ENCODE measurements around the gene CHIA.
A peak's percentile ranks its signal among the peaks of the same experiment; 100 is the strongest.
"Not testable (repeated sequence)": the region's sequence is repeated elsewhere in the genome, so short reads cannot be mapped to it uniquely, and the experiment has no call there.

CHIA gene

GRCh38 chr1:111285879-111286278 lies 4.8 kb upstream of the CHIA start:
- DNase-seq (ENCODE audit: low spot score): no peak

GRCh38 chr1:111286912-111287311 lies 3.7 kb upstream of the CHIA start:
- no peak for DNase-seq (ENCODE audit: low spot score)

- no peak for DNase-seq (ENCODE audit: low spot score)
Observed at GRCh38 chr1:111289371-111289770, 1.3 kb upstream of the CHIA start.

- DNase-seq (ENCODE audit: low spot score): no peak
Observed at GRCh38 chr1:111290104-111290503, 547 bp upstream of the CHIA start.

- DNase-seq (ENCODE audit: low spot score): no peak
Observed at GRCh38 chr1:111294390-111294789, 3.7 kb downstream of the CHIA start.

- DNase-seq (ENCODE audit: low spot score): no peak
Observed at GRCh38 chr1:111302374-111302773, 11.7 kb downstream of the CHIA start.

GRCh38 chr1:111309690-111310089 lies 19.0 kb downstream of the CHIA start:
- DNase-seq (ENCODE audit: low spot score): no peak

- DNase-seq (ENCODE audit: low spot score): no peak
Observed at GRCh38 chr1:111318523-111318922, 27.9 kb downstream of the CHIA start.

- no peak for DNase-seq (ENCODE audit: low spot score)
Observed at GRCh38 chr1:111320066-111320879, 29.6 kb downstream of the CHIA start.

GRCh38 chr1:111323231-111323630 lies 32.6 kb downstream of the CHIA start:
- no peak for DNase-seq (ENCODE audit: low spot score)

GRCh38 chr1:111332190-111332589 lies 41.5 kb downstream of the CHIA start:
- no peak for DNase-seq (ENCODE audit: low spot score)

GRCh38 chr1:111334169-111334568 lies 43.5 kb downstream of the CHIA start:
- no peak for DNase-seq (ENCODE audit: low spot score)

- not testable (repeated sequence) for DNase-seq (ENCODE audit: low spot score)
Observed at GRCh38 chr1:111335214-111335877, 44.7 kb downstream of the CHIA start.

GRCh38 chr1:111338849-111339248 lies 48.2 kb downstream of the CHIA start:
- not testable (repeated sequence) for DNase-seq (ENCODE audit: low spot score)

GRCh38 chr1:111346089-111346885 lies 55.6 kb downstream of the CHIA start:
- peak; percentile 84 for DNase-seq (ENCODE audit: low spot score)

- no peak for DNase-seq (ENCODE audit: low spot score)
Observed at GRCh38 chr1:111347026-111347425, 56.4 kb downstream of the CHIA start.

GRCh38 chr1:111351700-111352099 lies 61.0 kb downstream of the CHIA start:
- DNase-seq (ENCODE audit: low spot score): no peak

GRCh38 chr1:111354584-111354983 lies 63.9 kb downstream of the CHIA start:
- DNase-seq (ENCODE audit: low spot score): no peak

- DNase-seq (ENCODE audit: low spot score): no peak
Observed at GRCh38 chr1:111358964-111359363, 68.3 kb downstream of the CHIA start.

GRCh38 chr1:111359376-111359775 lies 68.7 kb downstream of the CHIA start:
- no peak for DNase-seq (ENCODE audit: low spot score)

GRCh38 chr1:111360257-111360656 lies 69.6 kb downstream of the CHIA start:
- DNase-seq (ENCODE audit: low spot score): not testable (repeated sequence)

GRCh38 chr1:111361761-111362160 lies 71.1 kb downstream of the CHIA start:
- no peak for DNase-seq (ENCODE audit: low spot score)

- DNase-seq (ENCODE audit: low spot score): no peak
Observed at GRCh38 chr1:111364690-111365089, 74.0 kb downstream of the CHIA start.
